Stimulated activated CD4-positive, alpha-beta T cell treated with anti-CD3 and anti-CD28 coated beads, Interleukin-1b, Interleukin-23, amount 100 ng/mL, for 48 hours (primary cell): ENCODE data around the gene PRKN.
"Not testable (repeated sequence)": the region's sequence is repeated elsewhere in the genome, so short reads cannot be mapped to it uniquely, and the experiment has no call there.

Experiments used
- DNase-seq: peaks from one replicate; pipeline ENCODE4 v3.0.0-alpha.2; 2020

Gene PRKN

DNA sequence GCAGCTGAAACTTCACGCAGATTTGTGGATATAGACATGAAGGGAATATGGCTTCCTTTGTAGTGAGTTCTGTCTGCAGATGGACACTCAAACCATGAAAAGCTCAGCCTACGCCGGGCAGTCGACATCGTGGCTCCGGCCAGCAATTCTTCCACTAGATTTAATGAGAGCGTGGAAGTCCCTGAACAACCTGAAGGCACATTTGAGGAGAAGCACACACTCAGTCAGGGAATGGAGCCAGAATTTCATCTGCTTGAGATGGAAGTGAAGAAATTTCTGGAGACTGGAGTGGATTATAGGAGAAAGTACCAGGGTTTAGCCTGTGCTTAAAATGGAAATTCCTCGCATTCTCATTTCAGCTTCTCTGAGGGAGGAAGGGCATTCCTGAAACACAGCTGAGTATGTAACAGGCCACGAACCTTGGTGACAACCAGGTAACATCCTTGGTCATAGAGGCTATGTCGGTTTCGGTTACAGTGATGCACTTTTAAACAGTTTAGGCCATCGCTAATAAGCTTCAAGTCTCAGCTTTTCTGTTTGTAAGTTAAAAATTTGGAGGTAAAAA lies 1373.2 kb downstream of the PRKN start:
- DNase-seq: no peak

GRCh38 chr6:161353208-161353613 lies 1374.4 kb downstream of the PRKN start:
- no peak for DNase-seq

- no peak for DNase-seq
These were observed 1375.7 kb downstream of the PRKN start for GRCh38 chr6:161351858-161352257.

DNA sequence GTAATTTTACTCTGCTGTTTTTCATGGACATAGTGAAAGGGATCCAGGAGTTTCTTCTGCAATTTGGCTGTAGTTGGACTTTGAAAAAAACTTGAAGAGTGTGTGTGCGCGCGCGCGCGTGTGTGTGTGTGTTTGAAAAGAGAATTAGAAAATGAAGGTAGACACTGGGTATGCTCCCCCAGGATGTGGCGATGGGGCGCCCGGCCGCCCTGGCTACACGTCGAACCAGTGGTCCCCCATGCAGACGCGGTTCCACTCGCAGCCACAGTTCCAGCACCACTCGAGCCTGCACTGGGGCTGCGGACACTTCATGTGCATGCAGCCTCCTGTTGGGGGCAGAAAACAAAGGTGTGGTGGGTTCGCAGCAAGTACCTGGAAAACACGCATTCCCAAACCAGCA lies 1377.7 kb downstream of the PRKN start:
- no peak for DNase-seq

DNA sequence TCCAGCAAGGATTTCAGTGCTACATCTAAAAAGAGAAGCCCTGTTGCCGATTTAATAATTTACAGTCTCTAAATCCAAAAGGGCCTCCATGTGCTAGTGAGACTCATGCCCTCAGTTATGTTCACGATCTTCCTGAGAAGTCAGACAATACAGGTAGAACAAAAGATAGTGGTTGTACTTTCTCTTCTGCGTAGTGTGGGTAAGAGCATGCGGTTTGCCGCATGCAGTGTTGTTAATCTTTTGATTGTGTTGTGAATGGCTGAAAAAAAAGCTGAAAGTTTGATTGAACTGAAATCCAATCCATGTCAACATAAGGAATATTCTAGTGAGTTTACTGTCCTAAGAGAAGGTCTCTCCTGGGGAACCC lies 1379.0 kb downstream of the PRKN start:
- no peak for DNase-seq

DNA sequence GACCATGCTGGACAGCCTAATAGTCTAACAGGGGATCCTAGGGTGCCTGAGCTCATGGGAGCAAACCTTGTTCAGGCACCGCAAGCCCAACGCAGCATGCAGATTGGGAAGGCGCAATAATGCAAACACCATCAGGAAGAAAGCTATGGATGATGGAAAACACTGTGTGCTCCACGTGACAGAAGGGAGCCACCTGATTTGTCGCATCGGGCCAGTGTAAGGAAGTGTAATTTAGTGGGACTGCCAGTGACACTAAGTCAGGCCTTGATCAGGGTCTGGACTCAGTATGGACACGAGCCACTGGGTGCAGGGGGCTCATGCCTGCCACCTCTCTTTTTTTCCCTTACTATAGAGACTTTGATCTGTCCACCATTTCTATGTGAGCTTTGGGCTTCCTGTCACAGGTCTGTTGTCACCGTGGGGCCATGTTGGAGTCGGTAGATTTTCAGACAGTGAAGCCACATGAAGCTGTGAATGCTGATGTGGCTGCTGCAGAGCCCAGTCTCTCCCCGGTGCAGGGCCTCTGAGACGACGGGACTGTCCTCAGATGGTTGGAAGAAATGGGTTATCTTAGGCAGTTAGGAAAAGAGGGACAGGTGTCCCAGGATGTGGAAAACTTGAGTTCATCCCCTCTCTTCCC lies 1379.5 kb downstream of the PRKN start:
- DNase-seq: no peak

DNA sequence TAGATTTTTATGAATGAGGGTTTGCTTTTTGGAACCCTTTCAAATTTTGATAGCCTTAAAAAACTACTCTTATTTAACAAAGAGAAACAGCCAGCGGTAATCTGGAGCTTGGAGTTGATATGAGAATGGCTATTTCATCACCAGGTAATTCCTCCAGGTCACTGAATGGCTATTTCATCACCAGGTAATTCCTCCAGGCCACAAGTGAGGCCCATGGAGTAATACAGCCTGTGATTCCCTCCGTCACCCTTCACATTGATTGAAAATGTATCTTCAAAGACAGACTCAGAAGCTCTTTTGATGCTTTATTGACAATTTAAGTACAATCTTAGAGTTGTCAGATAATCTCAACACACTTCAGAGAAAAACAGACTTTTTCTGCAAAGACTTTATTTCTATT lies 1380.4 kb downstream of the PRKN start:
- no peak for DNase-seq

GRCh38 chr6:161346717-161347116 lies 1380.8 kb downstream of the PRKN start:
- DNase-seq: no peak

DNA sequence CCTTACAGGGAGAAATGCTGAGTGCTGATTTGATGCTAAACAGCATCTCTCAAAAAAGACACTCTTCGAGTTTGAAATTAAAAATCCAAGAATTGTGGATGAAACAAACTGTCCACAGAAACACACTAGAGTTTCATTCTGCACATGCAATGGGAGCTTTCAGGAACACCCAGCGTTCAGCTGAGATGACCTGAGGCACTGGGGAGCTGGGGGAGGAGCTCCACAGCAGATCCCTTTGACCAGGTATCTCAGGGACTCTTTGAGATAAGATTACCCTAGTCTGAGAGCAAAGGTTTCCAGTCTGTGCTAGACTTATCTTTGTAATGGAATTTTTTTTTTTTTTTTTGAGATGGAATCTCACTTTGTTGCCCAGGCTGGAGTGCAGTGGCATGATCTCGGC lies 1382.9 kb downstream of the PRKN start:
- no peak for DNase-seq

GRCh38 chr6:161342039-161342438 lies 1385.5 kb downstream of the PRKN start:
- DNase-seq: no peak

DNA sequence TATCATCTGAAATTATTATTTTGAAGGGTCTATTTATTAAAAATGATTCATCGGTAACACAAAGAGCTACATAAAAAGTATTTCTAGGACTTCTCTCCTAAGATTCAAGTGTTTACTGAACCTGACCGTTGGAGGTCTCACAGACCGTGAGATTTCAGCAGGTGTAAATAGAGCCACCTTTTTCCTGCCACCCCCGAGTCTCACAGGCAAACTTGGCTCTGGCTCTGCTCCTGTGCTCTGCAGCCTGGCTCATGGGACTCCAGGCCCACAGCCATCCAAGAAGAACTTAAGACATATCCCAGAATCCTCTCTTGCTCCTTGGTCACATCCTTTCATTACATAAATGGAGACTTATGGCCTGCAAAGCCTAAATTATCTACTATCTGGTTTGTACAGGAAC lies 1385.9 kb downstream of the PRKN start:
- no peak for DNase-seq

- DNase-seq: no peak
These were observed 1389.6 kb downstream of the PRKN start for GRCh38 chr6:161338015-161338414.

- no peak for DNase-seq
These were observed 1391.1 kb downstream of the PRKN start for GRCh38 chr6:161336479-161336878.

DNA sequence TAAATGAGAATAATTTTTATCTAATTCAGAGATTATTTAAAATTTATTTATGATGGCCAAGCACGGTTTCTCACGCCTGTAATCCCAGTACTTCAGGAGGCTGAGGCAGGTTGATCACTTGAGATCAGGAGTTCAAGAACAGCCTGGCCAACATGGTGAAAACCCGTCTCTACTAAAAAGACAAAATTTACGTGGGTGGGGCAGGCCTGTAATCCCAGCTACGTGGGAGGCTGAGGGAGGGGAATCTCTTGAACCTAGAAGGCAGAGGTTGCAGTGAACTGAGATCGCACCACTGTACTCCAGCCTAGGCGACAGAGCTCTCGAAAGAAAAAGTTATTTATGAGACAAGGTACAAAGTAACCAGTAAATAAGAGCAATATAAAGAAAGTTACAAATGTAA lies 1394.2 kb downstream of the PRKN start:
- no peak for DNase-seq

DNA sequence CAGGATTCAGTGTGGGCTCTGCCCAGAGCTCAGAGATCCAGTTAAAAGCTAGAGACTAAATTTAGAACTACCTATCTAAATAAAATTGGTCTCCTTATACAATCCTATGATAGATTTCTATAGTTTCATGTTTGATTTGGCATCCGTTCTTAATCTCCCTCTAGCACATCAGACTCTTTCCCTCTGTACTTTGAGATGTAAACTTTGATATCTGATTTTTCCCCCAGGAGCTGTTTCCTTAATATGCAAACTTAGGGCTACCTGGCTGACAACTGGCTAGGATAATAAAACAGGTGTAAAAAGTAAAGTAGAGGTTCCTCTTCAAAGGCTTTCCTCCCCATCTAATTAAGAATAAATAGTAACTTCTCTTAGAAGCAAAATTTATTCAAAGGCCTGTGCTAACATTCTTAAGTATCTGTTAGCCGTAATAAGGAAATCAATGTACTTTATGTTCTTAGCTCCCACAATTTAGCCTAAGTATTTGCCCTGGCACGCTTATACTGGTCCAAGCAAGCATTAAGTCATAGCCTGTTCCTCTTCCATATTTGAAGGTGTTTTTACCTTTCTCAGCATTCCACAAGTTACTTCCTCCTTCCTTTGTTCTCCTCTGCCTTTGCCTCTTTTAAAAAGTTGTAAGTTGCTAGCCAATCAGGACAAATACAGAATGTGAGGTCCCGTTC lies 1396.0 kb downstream of the PRKN start:
- DNase-seq: not testable (repeated sequence)

- DNase-seq: no peak
These were observed 1400.1 kb downstream of the PRKN start for GRCh38 chr6:161327360-161327953.

DNA sequence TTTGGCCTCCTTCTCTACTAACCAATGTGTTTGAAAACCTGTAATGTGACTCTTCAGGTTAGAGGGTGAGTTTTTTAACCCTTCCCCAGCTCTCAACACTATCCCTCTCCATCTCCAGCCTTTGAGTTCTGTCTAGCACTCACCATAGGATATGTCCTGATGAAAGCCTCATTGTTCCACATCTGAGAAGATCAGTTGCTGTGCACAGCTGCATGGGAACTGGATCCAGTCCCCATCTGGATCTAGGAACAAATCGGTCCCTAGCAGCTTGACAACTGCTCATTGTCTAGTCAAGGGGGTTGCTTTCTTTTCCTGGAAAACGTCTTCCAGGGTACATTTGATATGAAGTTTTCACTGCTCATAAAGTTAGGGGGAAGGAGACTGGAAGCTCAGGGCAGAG lies 1408.3 kb downstream of the PRKN start:
- no peak for DNase-seq

- no peak for DNase-seq
These were observed 1409.1 kb downstream of the PRKN start for GRCh38 chr6:161318456-161318855.

- no peak for DNase-seq
These were observed 1411.0 kb downstream of the PRKN start for GRCh38 chr6:161316531-161316930.

GRCh38 chr6:161315246-161315917 lies 1412.2 kb downstream of the PRKN start:
- DNase-seq: not testable (repeated sequence)

- DNase-seq: not testable (repeated sequence)
These were observed 1412.9 kb downstream of the PRKN start for GRCh38 chr6:161314541-161315245.

DNA sequence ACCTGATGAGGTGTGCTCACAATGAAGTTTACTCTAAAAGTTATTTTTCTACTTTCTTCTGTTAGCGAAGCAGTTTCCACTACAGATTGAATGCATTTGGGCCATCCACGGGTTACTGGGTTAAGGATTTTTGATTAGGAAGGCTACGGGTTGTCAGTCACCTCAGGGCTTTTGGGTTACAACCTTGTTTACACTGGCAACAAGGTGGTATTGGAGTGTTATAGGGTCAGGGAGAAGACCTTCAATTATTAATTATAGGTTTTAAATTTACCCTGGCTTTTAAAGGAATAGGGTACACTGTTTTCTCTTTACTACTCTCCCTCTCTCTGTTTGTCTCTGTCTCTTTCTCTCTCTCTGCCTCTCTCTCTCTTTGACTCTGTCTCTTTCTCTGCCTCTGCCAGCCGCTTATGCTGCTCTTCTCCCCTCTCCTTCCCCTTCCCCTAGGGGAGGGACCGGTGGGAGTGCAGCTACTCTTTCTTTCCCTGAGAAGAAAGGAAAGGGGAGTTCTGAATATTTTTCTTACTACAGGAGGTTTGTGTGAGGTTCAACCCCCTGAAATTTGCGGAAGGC lies 1413.5 kb downstream of the PRKN start:
- DNase-seq: no peak

GRCh38 chr6:161313475-161313874 lies 1414.1 kb downstream of the PRKN start:
- not testable (repeated sequence) for DNase-seq
